ENCODE results near the gene VIPR2. TPM values are rescaled to one million over a fixed set of nuclear protein-coding genes. Genes with fewer than 3 reads are reported as not detected.
A peak's percentile ranks its signal among the peaks of the same experiment; 100 is the strongest.

The VIPR2 gene
- total RNA-seq, 3 donors from 2014 or later: 0.48 to 14.0 (median 4.6) TPM

- H3K27me3 ChIP-seq: no peaks in the 10 kb centered on the region
Observed at GRCh38 chr7:159026271-159027055, 118.2 kb downstream of the VIPR2 start.

GRCh38 chr7:159025161-159025779 lies 119.4 kb downstream of the VIPR2 start:
- intact Hi-C loops (cut with DNase I; ENCODE audit: low total_unique reads): no loop called here
- no peak overlapping the region for H3K4me3 ChIP-seq
- H3K4me1 ChIP-seq: no peaks in the 10 kb centered on the region
- no peak overlapping the region for H3K27ac ChIP-seq
- peak in 1 of 2 donors; percentile 27 for DNase-seq (ENCODE audit: low spot score in 2 of 2)
- H3K9me3 ChIP-seq: no peaks in the 10 kb centered on the region
- TF ChIP-seq CTCF (IDR thresholded peaks at IDR 0.05) (no peak), POLR2A (IDR thresholded peaks at IDR 0.05) (no peak), POLR2AphosphoS5 (IDR thresholded peaks at IDR 0.05) (no peak)
- no peaks in the 10 kb centered on the region for H3K36me3 ChIP-seq
- H3K27me3 ChIP-seq: no peaks in the 10 kb centered on the region

More at GRCh38 chr7:159026271-159027055, 118.2 kb downstream of the VIPR2 start:
- Histone ChIP-seq H3K36me3 (no peaks in the 10 kb centered on the region), H3K27ac (no peak overlapping the region), H3K4me3 (no peak overlapping the region), H3K4me1 (no peaks in the 10 kb centered on the region), H3K9me3 (no peaks in the 10 kb centered on the region)
- intact Hi-C loops (cut with DNase I; ENCODE audit: low total_unique reads): no loop called here
- DNase-seq (ENCODE audit: low spot score in 2 of 2): peak; percentile 20 to 43
- TF ChIP-seq POLR2AphosphoS5 (IDR thresholded peaks at IDR 0.05): no peak
- TF ChIP-seq POLR2A (IDR thresholded peaks at IDR 0.05): no peak
- no peak for TF ChIP-seq CTCF (IDR thresholded peaks at IDR 0.05)

- no peak overlapping the region for H3K4me3 ChIP-seq
- TF ChIP-seq CTCF (IDR thresholded peaks at IDR 0.05) (no peak), POLR2AphosphoS5 (IDR thresholded peaks at IDR 0.05) (no peak), POLR2A (IDR thresholded peaks at IDR 0.05) (no peak)
- H3K27ac ChIP-seq: no peak overlapping the region
- no peaks in the 10 kb centered on the region for H3K4me1 ChIP-seq
- no peaks in the 10 kb centered on the region for H3K36me3 ChIP-seq
- H3K27me3 ChIP-seq: no peaks in the 10 kb centered on the region
- peak in 1 of 2 donors; percentile 43 for DNase-seq (ENCODE audit: low spot score in 2 of 2)
- no peaks in the 10 kb centered on the region for H3K9me3 ChIP-seq
- intact Hi-C loops (cut with DNase I; ENCODE audit: low total_unique reads): no loop called here
Observed at GRCh38 chr7:159024280-159024951, 120.3 kb downstream of the VIPR2 start.

GRCh38 chr7:159023746-159024145 lies 120.9 kb downstream of the VIPR2 start:
- no peaks in the 10 kb centered on the region for H3K27me3 ChIP-seq
- no peak overlapping the region for H3K4me3 ChIP-seq
- DNase-seq (ENCODE audit: low spot score in 2 of 2): peak in 1 of 2 donors; percentile 28
- H3K36me3 ChIP-seq: no peaks in the 10 kb centered on the region
- no peaks in the 10 kb centered on the region for H3K4me1 ChIP-seq
- no peak overlapping the region for H3K27ac ChIP-seq
- H3K9me3 ChIP-seq: no peaks in the 10 kb centered on the region
- intact Hi-C loops (cut with DNase I; ENCODE audit: low total_unique reads): no loop called here
- TF ChIP-seq POLR2AphosphoS5 (IDR thresholded peaks at IDR 0.05) (no peak), CTCF (IDR thresholded peaks at IDR 0.05) (no peak)

- Histone ChIP-seq H3K27ac (no peak overlapping the region), H3K9me3 (no peaks in the 10 kb centered on the region), H3K4me3 (no peak overlapping the region), H3K36me3 (no peaks in the 10 kb centered on the region), H3K4me1 (no peaks in the 10 kb centered on the region), H3K27me3 (no peaks in the 10 kb centered on the region)
- intact Hi-C loops (cut with DNase I; ENCODE audit: low total_unique reads): no loop called here
- TF ChIP-seq CTCF (IDR thresholded peaks at IDR 0.05): no peak
- TF ChIP-seq POLR2AphosphoS5 (IDR thresholded peaks at IDR 0.05): no peak
- peak in 1 of 2 donors; percentile 30 for DNase-seq (ENCODE audit: low spot score in 2 of 2)
Observed at GRCh38 chr7:159023206-159023605, 121.5 kb downstream of the VIPR2 start.
